ENCODE data around the gene C11orf21. TPM values are rescaled to one million over a fixed set of nuclear protein-coding genes. Genes with fewer than 3 reads are reported as not detected.
A peak's percentile ranks its signal among the peaks of the same experiment; 100 is the strongest.

C11orf21 gene
- total and polyA plus RNA-seq, 9 donors, result 0.12 to 0.75 (median 0.35) TPM; not detected in 2

- Histone ChIP-seq H3K36me3 (no peaks in the 10 kb centered on the region), H3K9me3 (no peaks in the 10 kb centered on the region), H3K4me3 (no peak overlapping the region), H3K27ac (no peak overlapping the region), H3K4me1 (ENCODE audit: insufficient read depth) (peaks cover 35% of the 10 kb centered on the region), H3K27me3 (no peaks in the 10 kb centered on the region)
- TF ChIP-seq POLR2A (IDR thresholded peaks at IDR 0.05) (no peak), CTCF (IDR thresholded peaks at IDR 0.05) (no peak), EP300 (IDR thresholded peaks at IDR 0.05) (no peak)
- intact Hi-C loops (cut with DNase I), result loop anchor here in 2 of 4 donors (5.0 kb wide), 2 partner anchors 67 to 72 kb away; partner anchors contain the start of gene CD81 (in 1 of the 2)
- DNase-seq, result peak in 1 of 5 donors; percentile 30
- WGBS, 3 donors, result 71 to 86% (median 82%) methylated on average over 16 of the region's 16 CpGs
Observed at GRCh38 chr11:2310073-2310785, 8.5 kb upstream of the C11orf21 start.

- no peaks in the 10 kb centered on the region for H3K36me3 ChIP-seq
- DNase-seq, result peak in 1 of 5 donors; percentile 31
- H3K27ac ChIP-seq, result no peak overlapping the region
- WGBS, 3 donors, result 65 to 73% (median 69%) methylated on average over 18 to 19 of the region's 19 CpGs
- H3K4me1 ChIP-seq (ENCODE audit: insufficient read depth), result peaks cover 36% of the 10 kb centered on the region
- H3K27me3 ChIP-seq, result no peaks in the 10 kb centered on the region
- no peak overlapping the region for H3K4me3 ChIP-seq
- intact Hi-C loops (cut with DNase I), result loop anchor here in 3 of 4 donors (1.0 to 10.0 kb wide), 5 partner anchors 19 to 583 kb away; partner anchors contain the start of gene CD81 (in 1 of the 3)
- TF ChIP-seq POLR2A (IDR thresholded peaks at IDR 0.05), result no peak
- no peak for TF ChIP-seq CTCF (IDR thresholded peaks at IDR 0.05)
- no peak for TF ChIP-seq EP300 (IDR thresholded peaks at IDR 0.05)
- no peaks in the 10 kb centered on the region for H3K9me3 ChIP-seq
Observed at GRCh38 chr11:2309251-2310072, 7.7 kb upstream of the C11orf21 start.

GRCh38 chr11:2308713-2309112, 7.0 kb upstream of the C11orf21 start:
- intact Hi-C loops (cut with DNase I), result loop anchor here in 3 of 4 donors (1.0 to 10.0 kb wide), 4 partner anchors 18 to 584 kb away; no protein-coding TSS in a partner anchor
- Histone ChIP-seq H3K4me3 (no peak overlapping the region), H3K36me3 (no peaks in the 10 kb centered on the region), H3K27ac (no peak overlapping the region), H3K4me1 (ENCODE audit: insufficient read depth) (peaks cover 31% of the 10 kb centered on the region), H3K27me3 (no peaks in the 10 kb centered on the region), H3K9me3 (no peaks in the 10 kb centered on the region)
- 84 to 88% (median 86%) methylated on average over 6 to 7 of the region's 7 CpGs for WGBS, 3 donors
- DNase-seq, result peak in 2 of 5 donors; percentile 22 to 33
- TF ChIP-seq CTCF (IDR thresholded peaks at IDR 0.05), result no peak
- no peak for TF ChIP-seq POLR2A (IDR thresholded peaks at IDR 0.05)
- no peak for TF ChIP-seq EP300 (IDR thresholded peaks at IDR 0.05)

- TF ChIP-seq EP300 (IDR thresholded peaks at IDR 0.05) (no peak), POLR2A (IDR thresholded peaks at IDR 0.05) (no peak), CTCF (IDR thresholded peaks at IDR 0.05) (no peak)
- DNase-seq, result peak in 1 of 5 donors; percentile 34
- Histone ChIP-seq H3K36me3 (no peaks in the 10 kb centered on the region), H3K9me3 (no peaks in the 10 kb centered on the region), H3K27me3 (no peaks in the 10 kb centered on the region), H3K4me1 (ENCODE audit: insufficient read depth) (peaks cover 27% of the 10 kb centered on the region), H3K4me3 (no peak overlapping the region), H3K27ac (peak overlapping the region in 1 of 2 donors; percentile 74)
- WGBS, 3 donors, result 84 to 85% (median 84%) methylated on average over 23 of the region's 23 CpGs
- intact Hi-C loops (cut with DNase I), result loop anchor here in 2 of 4 donors (5.0 to 10.0 kb wide), 3 partner anchors 75 to 585 kb away; no protein-coding TSS in a partner anchor
Observed at GRCh38 chr11:2307501-2308331, 6.0 kb upstream of the C11orf21 start.

Data from ovary (tissue), 9 donors.